ENCODE measurements around the gene RBBP4.

RBBP4 gene

DNA sequence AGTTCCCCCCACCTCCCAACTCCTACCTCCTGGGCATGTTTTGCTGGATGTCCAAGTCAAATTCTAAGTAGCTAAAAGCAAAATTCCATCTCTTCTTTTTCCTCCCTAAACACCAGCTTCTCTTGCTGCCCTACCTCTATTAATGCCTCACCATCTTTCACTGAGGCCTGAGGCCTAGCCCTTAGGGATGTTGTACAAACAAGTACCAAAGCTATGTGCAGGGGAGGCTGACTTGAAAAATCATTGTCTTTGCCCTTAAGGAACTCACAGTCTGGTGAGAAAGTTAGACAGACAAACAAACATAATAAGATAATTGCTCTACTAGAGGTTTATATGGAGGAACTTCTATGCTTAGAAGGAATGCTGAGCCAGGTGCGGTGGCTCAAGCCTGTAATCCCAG is 76.9 kb downstream of the RBBP4 start:
- no peak for DNase-seq

DNA sequence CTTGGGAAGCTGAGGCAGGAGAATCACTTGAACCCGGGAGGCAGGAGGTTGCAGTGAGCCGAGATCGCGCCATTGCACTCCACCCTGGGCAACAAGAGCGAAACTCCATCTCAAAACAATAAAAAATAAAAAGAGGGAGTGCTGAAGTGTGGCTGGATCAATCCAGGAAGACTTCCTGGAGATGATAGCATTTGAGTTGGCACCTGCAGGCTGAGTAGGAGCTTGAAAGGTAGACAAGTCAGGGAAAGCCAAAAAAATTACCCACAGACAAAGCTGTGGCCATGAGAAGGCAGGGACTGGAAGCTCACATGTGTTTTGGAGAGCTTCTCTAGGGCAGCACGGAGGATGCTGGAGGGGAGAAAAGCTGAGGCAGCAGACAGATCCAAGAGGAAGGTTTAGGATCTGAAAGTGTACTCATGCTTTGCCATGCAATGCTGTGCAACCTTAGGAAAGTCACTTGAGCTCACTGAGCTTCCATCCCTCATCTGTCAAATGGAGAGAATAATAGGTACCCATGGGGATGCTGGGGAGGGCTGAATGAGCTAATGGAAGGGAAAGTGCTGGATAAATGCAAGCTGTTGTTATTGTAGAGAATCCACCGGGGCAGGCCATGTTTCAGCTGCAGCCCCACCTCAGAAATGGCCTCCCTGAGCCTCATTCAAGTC is 77.5 kb downstream of the RBBP4 start:
- DNase-seq, result no peak

DNA sequence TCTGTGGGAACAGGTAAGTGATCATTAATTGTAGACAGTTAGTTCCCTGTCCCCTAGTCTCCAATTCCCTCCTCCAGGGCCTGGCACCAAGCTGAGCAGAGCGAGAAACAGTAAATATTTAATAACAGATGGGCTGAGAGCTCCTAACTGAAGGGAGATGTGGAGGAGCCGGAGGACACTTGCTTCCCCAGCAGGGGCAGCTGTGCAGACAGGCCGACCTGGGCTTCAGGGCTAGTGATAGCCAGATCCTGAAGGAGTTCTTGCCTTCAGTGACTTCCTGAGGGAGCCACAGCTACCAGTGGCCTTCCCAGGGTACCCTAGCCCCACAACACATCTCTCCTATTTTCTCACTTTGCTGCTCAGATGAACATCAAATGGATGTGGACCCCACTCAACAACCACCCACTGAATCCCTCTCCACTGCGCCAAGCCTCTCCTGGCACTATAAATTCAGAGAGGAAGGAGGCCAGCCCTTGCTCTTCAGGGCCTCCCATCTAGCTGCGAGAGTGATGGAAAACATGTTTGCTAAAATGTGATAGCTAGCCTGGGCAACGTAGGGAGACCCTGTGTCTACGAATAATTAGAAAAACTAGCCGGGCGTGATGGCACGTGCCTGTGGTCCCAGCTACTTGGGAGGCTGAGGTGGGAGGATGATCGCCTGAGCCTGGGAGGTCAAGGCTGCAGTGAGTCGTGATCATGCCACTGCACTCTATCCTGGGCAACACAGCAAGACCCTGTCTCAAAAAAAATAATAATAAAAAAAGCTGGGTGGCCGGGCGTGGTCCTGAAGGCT is 78.4 kb downstream of the RBBP4 start:
- DNase-seq, result no peak

DNA sequence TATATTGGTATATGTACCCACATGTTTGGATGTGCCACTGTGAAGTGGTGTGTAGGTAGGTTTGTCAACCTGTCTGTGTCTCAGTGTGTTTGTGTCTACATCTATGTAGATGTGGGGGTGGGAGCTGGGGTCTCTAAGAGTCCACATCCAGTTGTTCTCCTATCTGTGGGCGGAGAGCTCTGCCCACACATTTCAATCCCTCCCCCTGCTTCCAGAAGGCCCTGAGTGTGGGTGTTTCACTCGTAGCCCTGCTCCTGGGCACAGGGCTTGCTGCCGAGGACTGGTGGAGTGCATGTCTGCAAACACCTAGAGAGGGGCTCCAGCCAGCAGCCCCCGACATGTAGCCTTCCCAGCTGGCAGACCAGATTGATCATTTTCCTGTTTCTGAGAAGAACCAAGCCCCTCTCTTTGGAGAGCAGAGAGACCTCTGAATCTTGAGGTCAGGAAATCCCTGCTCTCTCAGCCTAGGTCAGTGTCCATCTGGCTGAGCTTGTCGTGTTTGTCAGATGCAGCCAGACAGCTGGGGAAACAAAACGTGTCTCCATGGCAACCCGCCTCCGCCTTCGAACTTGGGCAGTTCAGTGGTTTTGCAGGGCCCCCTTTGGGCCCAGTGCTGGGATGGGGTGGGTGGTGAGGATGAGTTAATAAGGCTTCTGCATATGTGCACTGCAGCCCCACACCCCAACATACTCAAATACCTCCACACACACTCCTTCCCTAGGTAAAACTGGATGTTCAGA is 82.7 kb downstream of the RBBP4 start:
- DNase-seq, result no peak

Measured in NCI-H187 (cell line).